Liver (tissue), 9 donors: Measurements from ENCODE around the gene MAF. TPM values are rescaled to one million over a fixed set of nuclear protein-coding genes. Genes with fewer than 3 reads are reported as not detected.

Experiments used
- DNase-seq: peaks from one replicate; pipeline ENCODE4 v3.0.0-alpha.2; 2017; ENCODE audit warnings: low spot score
- H3K27ac ChIP-seq, 2 donors: one replicate each; pipeline ENCODE4 v1.7.0; 2013; ENCODE audit warnings: inconsistent platforms in 2 of 2, low read length in 2 of 2, control low read depth in 1 of 2, low read depth in 1 of 2, mild to moderate bottlenecking in 1 of 2
- H3K27me3 ChIP-seq, 4 donors: one replicate each; pipeline versions ENCODE4 v1.6.1 to v1.7.0; 2013; ENCODE audit warnings: low read length in 3 of 4, inconsistent platforms in 1 of 4, mild to moderate bottlenecking in 1 of 4, moderate library complexity in 1 of 4; ENCODE audit not compliant: control insufficient read depth in 4 of 4, insufficient read depth in 4 of 4
- H3K36me3 ChIP-seq, 4 donors: one replicate each; pipeline versions ENCODE4 v1.6.1 to v1.7.0; 2013; ENCODE audit warnings: low read length in 3 of 4, mild to moderate bottlenecking in 3 of 4, low read depth in 1 of 4, moderate library complexity in 1 of 4; ENCODE audit not compliant: control insufficient read depth in 4 of 4, insufficient read depth in 3 of 4
- H3K4me1 ChIP-seq, 4 donors: one replicate each; pipeline versions ENCODE4 v1.6.1 to v1.7.0; 2013; ENCODE audit warnings: low read length in 3 of 4, mild to moderate bottlenecking in 3 of 4, moderate library complexity in 1 of 4; ENCODE audit not compliant: control insufficient read depth in 4 of 4, insufficient read depth in 4 of 4
- H3K4me3 ChIP-seq, 3 donors: one replicate each; pipeline versions ENCODE4 v1.6.1 to v1.7.0; 2013; ENCODE audit warnings: low read length in 3 of 3, control low read depth in 1 of 3, low read depth in 1 of 3, mild to moderate bottlenecking in 1 of 3
- H3K9ac ChIP-seq, 2 donors: one replicate each; pipeline ENCODE4 v1.7.0; 2013; ENCODE audit warnings: low read length in 2 of 2, mild to moderate bottlenecking in 2 of 2, moderate library complexity in 2 of 2, control low read depth in 1 of 2, low read depth in 1 of 2
- H3K9me3 ChIP-seq, 4 donors: one replicate each; pipeline versions ENCODE4 v1.6.1 to v1.7.0; 2013; ENCODE audit warnings: low read length in 3 of 4; ENCODE audit not compliant: control insufficient read depth in 4 of 4
- FOXA1 ChIP-seq: IDR thresholded peaks from 2 replicates; pipeline ENCODE4 v1.6.1; 2016; ENCODE audit warnings: antibody characterized with exemption
- FOXA2 ChIP-seq: IDR thresholded peaks from 2 replicates; pipeline ENCODE4 v1.6.1; 2016; ENCODE audit warnings: antibody characterized with exemption
- GABPA ChIP-seq, 2 donors: IDR thresholded peaks in 1 of 2; conservative IDR thresholded peaks in 1 of 2; 2 replicates each; pipeline ENCODE4 v1.6.1; 2016; ENCODE audit warnings: antibody characterized with exemption in 2 of 2, mild to moderate bottlenecking in 1 of 2, moderate library complexity in 1 of 2
- HNF4G ChIP-seq: IDR thresholded peaks from 2 replicates; pipeline ENCODE4 v1.6.1; 2016; ENCODE audit warnings: antibody characterized with exemption
- JUND ChIP-seq, 2 donors: IDR thresholded peaks; 2 replicates each; pipeline ENCODE4 v1.6.1; 2016; ENCODE audit warnings: antibody characterized with exemption in 2 of 2
- NR2F2 ChIP-seq: IDR thresholded peaks from 2 replicates; pipeline ENCODE4 v1.6.1; 2016; ENCODE audit warnings: antibody characterized with exemption
- RAD21 ChIP-seq, 2 donors: IDR thresholded peaks; 2 replicates each; pipeline ENCODE4 v1.6.1; 2016; ENCODE audit warnings: antibody characterized with exemption in 2 of 2, mild to moderate bottlenecking in 2 of 2
- RXRA ChIP-seq, 2 donors: IDR thresholded peaks; 2 replicates each; pipeline ENCODE4 v1.6.1; 2017 to 2018; ENCODE audit warnings: antibody characterized with exemption in 2 of 2, mild to moderate bottlenecking in 1 of 2
- SP1 ChIP-seq: IDR thresholded peaks from 2 replicates; pipeline ENCODE4 v1.6.1; 2018; ENCODE audit warnings: antibody characterized with exemption, mild to moderate bottlenecking
- TAF1 ChIP-seq: conservative IDR thresholded peaks from 2 replicates; pipeline ENCODE4 v1.6.1; 2016; ENCODE audit warnings: antibody characterized with exemption, mild to moderate bottlenecking
- YY1 ChIP-seq: IDR thresholded peaks from 2 replicates; pipeline ENCODE4 v1.6.1; 2016; ENCODE audit warnings: antibody characterized with exemption, mild to moderate bottlenecking
- WGBS: extraction: QIAGEN DNeasy Blood & Tissue Kit; methylation state at CpG from one replicate; pipeline ENCODE4 v1.1.7; 2013; 5-methylcytosine and 5-hydroxymethylcytosine counted together
- polyA plus RNA-seq, 2 donors: library from polyadenylated mRNA; stranded (reverse) in 1 of 2; unstranded in 1 of 2; fragments of 200-250 nt in 1 of 2; fragments of >200 nt in 1 of 2; fragmentation: Nextera tagmentation in 1 of 2; extraction: Ambion mirVana in 1 of 2; gene quantifications; one replicate each; pipeline versions ENCODE4 v1.2.1 to v1.2.3, GENCODE V29; 2013 to 2015
- total RNA-seq, 2 donors: library from RNA; depleted of rRNA; stranded (reverse); fragments of >200 nt; gene quantifications; one replicate each; pipeline ENCODE4 v1.2.3, GENCODE V29; 2014
- TF ChIP-seq, protein P1 (sequence below): IDR thresholded peaks from 2 replicates; pipeline ENCODE4 v1.6.1; 2016; ENCODE audit warnings: antibody characterized with exemption
- TF ChIP-seq, protein P2 (sequence below): fragments of 150-350 bp; IDR thresholded peaks from 2 replicates; pipeline ENCODE4 v1.5.1; 2017; ENCODE audit warnings: improper control_type of control experiment, low read depth, low read length; ENCODE audit not compliant: missing input control
- TF ChIP-seq, protein P3 (sequence below): IDR thresholded peaks from 2 replicates; pipeline ENCODE4 v1.6.1; 2016; ENCODE audit warnings: antibody characterized with exemption
- TF ChIP-seq, protein P4 (sequence below): IDR thresholded peaks from 2 replicates; pipeline ENCODE4 v1.6.1; 2016; ENCODE audit warnings: antibody characterized with exemption, mild to moderate bottlenecking
- TF ChIP-seq, protein P5 (sequence below): IDR thresholded peaks from 2 replicates; pipeline ENCODE4 v1.6.1; 2016; ENCODE audit warnings: antibody characterized with exemption
- donor health status: healthy.
- donor health status: healthy.
- donor health status: healthy.
- donor health status: healthy.
- donor health status: healthy.

Gene MAF
- total and polyA plus RNA-seq, 4 donors: 9.7 to 20.9 (median 16.7) TPM

DNA sequence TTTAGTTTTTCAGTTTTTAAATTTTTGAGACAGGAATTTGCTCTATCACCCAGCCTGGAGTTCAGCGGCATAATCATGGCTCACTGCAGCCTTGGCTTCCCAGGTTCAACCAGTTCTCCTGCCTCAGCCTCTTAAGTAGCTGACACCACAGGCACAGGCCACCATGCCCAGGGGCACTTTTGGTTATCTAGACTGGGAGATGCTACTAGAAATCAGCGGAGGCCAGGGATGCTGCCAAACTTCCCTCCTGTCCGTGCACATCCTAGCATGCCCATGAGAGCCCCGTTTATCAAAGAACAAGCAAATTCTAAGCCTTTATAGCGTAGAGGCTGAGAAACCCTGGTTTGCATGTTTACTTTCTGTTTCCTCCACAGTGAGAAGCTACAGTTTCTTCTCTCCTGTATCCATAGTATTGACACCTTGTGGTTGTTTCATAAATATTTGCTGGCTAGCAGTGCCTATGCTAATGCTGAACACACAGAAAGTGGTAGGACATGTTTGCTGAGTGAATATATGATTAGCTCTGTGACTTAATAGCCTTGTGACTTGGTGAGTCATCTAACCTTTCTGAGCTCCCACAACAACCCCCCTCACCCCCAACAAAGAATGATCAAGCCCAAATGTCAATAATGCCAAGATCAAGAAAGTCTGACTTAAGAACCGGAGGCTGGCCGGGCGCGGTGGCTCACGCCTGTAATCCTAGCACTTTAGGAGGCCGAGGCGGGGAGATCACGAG is 39.2 kb upstream of the MAF start (continued):
- TF ChIP-seq RXRA (IDR thresholded peaks at IDR 0.05) (no peak), YY1 (no peak), RAD21 (IDR thresholded peaks at IDR 0.05) (no peak), FOXA1 (no peak), SP1 (no peak), HNF4G (no peak)
- TF ChIP-seq, protein P1, sequence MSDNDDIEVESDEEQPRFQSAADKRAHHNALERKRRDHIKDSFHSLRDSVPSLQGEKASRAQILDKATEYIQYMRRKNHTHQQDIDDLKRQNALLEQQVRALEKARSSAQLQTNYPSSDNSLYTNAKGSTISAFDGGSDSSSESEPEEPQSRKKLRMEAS: no peak
- TF ChIP-seq, protein P2, sequence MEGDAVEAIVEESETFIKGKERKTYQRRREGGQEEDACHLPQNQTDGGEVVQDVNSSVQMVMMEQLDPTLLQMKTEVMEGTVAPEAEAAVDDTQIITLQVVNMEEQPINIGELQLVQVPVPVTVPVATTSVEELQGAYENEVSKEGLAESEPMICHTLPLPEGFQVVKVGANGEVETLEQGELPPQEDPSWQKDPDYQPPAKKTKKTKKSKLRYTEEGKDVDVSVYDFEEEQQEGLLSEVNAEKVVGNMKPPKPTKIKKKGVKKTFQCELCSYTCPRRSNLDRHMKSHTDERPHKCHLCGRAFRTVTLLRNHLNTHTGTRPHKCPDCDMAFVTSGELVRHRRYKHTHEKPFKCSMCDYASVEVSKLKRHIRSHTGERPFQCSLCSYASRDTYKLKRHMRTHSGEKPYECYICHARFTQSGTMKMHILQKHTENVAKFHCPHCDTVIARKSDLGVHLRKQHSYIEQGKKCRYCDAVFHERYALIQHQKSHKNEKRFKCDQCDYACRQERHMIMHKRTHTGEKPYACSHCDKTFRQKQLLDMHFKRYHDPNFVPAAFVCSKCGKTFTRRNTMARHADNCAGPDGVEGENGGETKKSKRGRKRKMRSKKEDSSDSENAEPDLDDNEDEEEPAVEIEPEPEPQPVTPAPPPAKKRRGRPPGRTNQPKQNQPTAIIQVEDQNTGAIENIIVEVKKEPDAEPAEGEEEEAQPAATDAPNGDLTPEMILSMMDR: no peak

DNA sequence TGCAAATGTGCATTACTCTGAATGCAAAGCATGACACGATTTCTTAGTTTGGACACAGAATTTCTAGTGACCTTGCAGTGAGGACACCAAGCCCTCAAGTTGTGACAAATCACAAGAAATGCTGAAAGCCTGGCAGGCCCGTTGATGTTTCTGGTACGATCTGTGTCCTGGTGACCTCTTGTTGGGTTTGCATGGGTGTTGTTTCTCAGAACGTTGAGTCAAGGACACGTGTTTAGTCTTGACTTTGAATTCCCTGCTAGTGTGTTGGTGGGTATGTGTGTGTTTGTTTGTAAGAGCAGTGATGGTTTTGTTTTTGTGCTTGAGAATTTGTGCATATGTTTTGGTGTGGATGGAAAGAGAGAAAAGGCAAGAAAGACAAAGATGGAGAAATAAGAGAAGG is 37.8 kb upstream of the MAF start:
- H3K27ac ChIP-seq: no peak overlapping the region
- no peak overlapping the region for H3K9ac ChIP-seq
- TF ChIP-seq, protein P3, sequence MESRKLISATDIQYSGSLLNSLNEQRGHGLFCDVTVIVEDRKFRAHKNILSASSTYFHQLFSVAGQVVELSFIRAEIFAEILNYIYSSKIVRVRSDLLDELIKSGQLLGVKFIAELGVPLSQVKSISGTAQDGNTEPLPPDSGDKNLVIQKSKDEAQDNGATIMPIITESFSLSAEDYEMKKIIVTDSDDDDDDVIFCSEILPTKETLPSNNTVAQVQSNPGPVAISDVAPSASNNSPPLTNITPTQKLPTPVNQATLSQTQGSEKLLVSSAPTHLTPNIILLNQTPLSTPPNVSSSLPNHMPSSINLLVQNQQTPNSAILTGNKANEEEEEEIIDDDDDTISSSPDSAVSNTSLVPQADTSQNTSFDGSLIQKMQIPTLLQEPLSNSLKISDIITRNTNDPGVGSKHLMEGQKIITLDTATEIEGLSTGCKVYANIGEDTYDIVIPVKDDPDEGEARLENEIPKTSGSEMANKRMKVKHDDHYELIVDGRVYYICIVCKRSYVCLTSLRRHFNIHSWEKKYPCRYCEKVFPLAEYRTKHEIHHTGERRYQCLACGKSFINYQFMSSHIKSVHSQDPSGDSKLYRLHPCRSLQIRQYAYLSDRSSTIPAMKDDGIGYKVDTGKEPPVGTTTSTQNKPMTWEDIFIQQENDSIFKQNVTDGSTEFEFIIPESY: no peak
- TF ChIP-seq TAF1: no peak
- no peaks in the 10 kb centered on the region for H3K27me3 ChIP-seq
- H3K36me3 ChIP-seq: no peaks in the 10 kb centered on the region
- H3K9me3 ChIP-seq: no peaks in the 10 kb centered on the region
- 85% methylated on average over 5 of the region's 5 CpGs for WGBS
- DNase-seq: no peak
- H3K4me3 ChIP-seq: no peak overlapping the region
- H3K4me1 ChIP-seq: no peaks in the 10 kb centered on the region

DNA sequence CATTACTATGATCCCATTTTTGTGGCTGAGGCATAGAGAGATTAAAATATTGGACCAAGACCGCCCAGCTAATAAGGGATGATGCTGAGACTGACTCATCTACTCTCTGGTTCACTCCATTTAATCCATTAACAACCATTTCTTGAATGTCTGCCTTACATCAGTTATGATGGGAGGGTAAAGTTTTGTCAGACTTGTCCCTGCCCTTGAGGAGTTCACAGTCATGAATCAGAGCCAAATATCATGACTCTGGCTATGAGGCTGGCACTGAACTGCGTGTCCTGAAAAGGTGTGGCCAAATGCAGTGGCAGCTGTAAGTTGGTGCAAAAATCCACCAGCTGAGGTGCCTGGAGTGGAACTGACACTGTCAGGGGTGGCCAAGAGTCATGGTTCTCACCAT is 35.0 kb upstream of the MAF start:
- H3K4me3 ChIP-seq: no peak overlapping the region
- 93% methylated on average over 2 of the region's 2 CpGs for WGBS
- no peak overlapping the region for H3K9ac ChIP-seq
- H3K36me3 ChIP-seq: no peaks in the 10 kb centered on the region
- no peak for DNase-seq
- H3K27ac ChIP-seq: no peak overlapping the region
- H3K27me3 ChIP-seq: no peaks in the 10 kb centered on the region
- no peaks in the 10 kb centered on the region for H3K9me3 ChIP-seq
- no peaks in the 10 kb centered on the region for H3K4me1 ChIP-seq
- TF ChIP-seq GABPA (IDR thresholded peaks at IDR 0.05 in 1 of 2, conservative IDR thresholded peaks at IDR 0.05 in 1 of 2) (no peak), SP1 (no peak), FOXA2 (no peak), TAF1 (no peak), NR2F2 (no peak), JUND (IDR thresholded peaks at IDR 0.05) (no peak), RAD21 (IDR thresholded peaks at IDR 0.05) (no peak), RXRA (IDR thresholded peaks at IDR 0.05) (no peak), FOXA1 (no peak), YY1 (no peak)
- TF ChIP-seq, protein P2: no peak
- TF ChIP-seq, protein P4, sequence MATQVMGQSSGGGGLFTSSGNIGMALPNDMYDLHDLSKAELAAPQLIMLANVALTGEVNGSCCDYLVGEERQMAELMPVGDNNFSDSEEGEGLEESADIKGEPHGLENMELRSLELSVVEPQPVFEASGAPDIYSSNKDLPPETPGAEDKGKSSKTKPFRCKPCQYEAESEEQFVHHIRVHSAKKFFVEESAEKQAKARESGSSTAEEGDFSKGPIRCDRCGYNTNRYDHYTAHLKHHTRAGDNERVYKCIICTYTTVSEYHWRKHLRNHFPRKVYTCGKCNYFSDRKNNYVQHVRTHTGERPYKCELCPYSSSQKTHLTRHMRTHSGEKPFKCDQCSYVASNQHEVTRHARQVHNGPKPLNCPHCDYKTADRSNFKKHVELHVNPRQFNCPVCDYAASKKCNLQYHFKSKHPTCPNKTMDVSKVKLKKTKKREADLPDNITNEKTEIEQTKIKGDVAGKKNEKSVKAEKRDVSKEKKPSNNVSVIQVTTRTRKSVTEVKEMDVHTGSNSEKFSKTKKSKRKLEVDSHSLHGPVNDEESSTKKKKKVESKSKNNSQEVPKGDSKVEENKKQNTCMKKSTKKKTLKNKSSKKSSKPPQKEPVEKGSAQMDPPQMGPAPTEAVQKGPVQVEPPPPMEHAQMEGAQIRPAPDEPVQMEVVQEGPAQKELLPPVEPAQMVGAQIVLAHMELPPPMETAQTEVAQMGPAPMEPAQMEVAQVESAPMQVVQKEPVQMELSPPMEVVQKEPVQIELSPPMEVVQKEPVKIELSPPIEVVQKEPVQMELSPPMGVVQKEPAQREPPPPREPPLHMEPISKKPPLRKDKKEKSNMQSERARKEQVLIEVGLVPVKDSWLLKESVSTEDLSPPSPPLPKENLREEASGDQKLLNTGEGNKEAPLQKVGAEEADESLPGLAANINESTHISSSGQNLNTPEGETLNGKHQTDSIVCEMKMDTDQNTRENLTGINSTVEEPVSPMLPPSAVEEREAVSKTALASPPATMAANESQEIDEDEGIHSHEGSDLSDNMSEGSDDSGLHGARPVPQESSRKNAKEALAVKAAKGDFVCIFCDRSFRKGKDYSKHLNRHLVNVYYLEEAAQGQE: no peak
- TF ChIP-seq, protein P3: no peak
- TF ChIP-seq, protein P1: no peak
- TF ChIP-seq, protein P5, sequence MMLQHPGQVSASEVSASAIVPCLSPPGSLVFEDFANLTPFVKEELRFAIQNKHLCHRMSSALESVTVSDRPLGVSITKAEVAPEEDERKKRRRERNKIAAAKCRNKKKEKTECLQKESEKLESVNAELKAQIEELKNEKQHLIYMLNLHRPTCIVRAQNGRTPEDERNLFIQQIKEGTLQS: no peak
